ENCODE data around the gene LTBR. TPM values are rescaled to one million over a fixed set of nuclear protein-coding genes. Genes with fewer than 3 reads are reported as not detected.

Gene LTBR
- polyA plus RNA-seq, 2 of the 4 experiments (the other 2 are of a cell fraction): 57.3 to 110 TPM

DNA sequence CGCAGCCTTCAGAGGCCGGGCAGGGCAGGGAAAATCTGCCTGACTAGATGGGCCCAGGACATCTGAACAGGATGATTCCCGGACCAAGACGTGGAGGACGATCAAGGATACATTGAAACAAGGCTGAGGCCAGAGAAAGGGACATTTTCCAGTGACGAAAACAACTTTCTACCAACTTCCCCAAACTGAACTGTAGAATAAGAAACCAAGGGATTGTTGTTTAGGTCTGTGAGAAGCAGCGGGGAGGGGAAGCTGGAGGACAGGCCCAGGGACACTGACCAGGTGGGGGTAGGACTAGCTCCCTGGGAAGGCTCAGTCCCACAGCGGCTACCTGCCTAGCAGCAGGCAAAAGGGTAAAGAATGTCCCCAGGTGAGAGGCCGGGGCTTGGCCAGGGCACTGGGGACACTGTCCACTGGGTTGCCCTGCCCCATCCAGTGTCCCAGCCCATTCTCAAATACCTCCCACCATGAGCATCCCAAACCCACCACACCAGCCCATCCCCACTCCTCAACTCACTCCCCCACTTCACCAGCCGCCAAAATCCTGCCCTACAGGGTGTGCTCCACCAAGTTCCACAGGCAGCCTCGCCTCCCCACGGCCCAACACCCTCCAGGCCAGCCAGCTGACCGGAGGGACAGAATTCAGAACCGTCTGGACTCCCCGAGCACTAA is 43.1 kb upstream of the LTBR start:
- Histone ChIP-seq H3K4me2 (peak overlapping the region; percentile 92), H3K9me3 (no peaks in the 10 kb centered on the region), H3K4me3 (peak overlapping the region; percentile 91), H3K27ac (peak overlapping the region; percentile 95 to 98), H3K4me1 (peaks cover 67% of the 10 kb centered on the region)
- ATAC-seq: no peak
- no peak for FAIRE-seq
- ChIA-PET CTCF (interaction anchor here (1.2 to 29.7 kb wide), 4 partner anchors 14 to 40 kb away, joined by 4 to 705 read pairs (median 15); partner anchors contain the start of gene SCNN1A), POLR2A (interaction anchor here (1.1 to 10.1 kb wide), 5 partner anchors 22 to 129 kb away, joined by 4 to 141 read pairs (median 20); partner anchors contain the start of genes LTBR, SCNN1A and VAMP1)
- under 1% methylated on average over 15 of the region's 15 CpGs for WGBS (ENCODE audit: missing lambda C conversion rate)
- DNase-seq (ENCODE audit: low read depth in 1 of 2, low spot score in 1 of 2): no peak
- TF ChIP-seq PBX3 (IDR thresholded peaks at IDR 0.05) (peak; percentile 3; the same call in 1 of the 2 replicates), CEBPB (IDR thresholded peaks at IDR 0.05) (no peak)

DNA sequence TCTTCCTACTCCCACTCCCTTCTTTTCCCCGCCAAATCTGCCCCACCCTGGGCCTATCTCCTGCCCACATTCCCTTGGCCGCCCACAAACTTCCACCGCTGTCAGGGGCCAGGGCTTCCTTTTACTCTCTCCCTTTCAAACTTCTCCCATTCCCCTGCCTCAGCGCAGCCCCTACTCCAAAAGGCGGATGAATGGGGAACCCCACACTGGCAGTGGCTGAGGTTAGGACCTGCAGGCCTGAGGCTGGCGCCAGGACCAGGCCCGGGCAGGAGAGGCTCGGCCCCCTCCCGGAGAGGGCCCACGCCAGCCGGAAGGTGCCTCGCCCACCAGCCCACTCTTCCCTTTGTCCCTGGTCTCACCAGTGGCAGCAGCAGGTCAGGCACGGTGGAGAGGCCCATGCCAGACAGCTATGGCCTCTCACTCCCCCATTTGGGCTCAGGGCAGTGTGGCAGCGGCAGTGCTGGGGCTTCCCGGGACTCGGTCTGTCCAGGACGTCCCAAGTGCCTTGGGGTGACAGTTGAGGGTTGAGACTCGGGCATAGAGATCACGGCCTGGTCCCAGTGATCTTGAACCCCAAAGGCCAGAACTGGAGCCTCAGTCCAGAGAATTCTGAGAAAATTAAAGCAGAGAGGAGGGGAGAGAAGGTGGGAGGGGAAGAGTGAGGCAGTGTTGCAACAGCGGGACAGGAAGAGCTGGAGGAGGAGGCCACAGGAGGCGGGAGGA is 42.4 kb upstream of the LTBR start, which contains the start of gene TNFRSF1A:
TNFRSF1A (minus strand) TSS at position 660 of the 723 bp plus-strand sequence; CDS start at position 398, 262 bp downstream.
- FAIRE-seq (no peak), ATAC-seq (peak; percentile 60 to 62), DNase-seq (ENCODE audit: low read depth in 1 of 2, low spot score in 1 of 2) (peak; percentile 84 to 91)
- ChIA-PET POLR2A (interaction anchor here (0.6 to 10.1 kb wide), 7 partner anchors 9 to 193 kb away, joined by 3 to 141 read pairs (median 5); partner anchors contain the start of genes GAPDH, LTBR, SCNN1A and VAMP1), CTCF (interaction anchor here (0.6 to 29.7 kb wide), 8 partner anchors 9 to 198 kb away, joined by 3 to 705 read pairs (median 5); partner anchors contain the start of gene SCNN1A)
- WGBS (ENCODE audit: missing lambda C conversion rate): 1% methylated on average over 15 of the region's 21 CpGs
- Histone ChIP-seq H3K9me3 (no peaks in the 10 kb centered on the region), H3K4me2 (peak within 1 kb of the TSS; percentile 92), H3K4me3 (peak within 1 kb of the TSS; percentile 91), H3K4me1 (peaks cover 72% of the 10 kb centered on the region), H3K27ac (peak within 1 kb of the TSS; percentile 95 to 98)
- TF ChIP-seq HOXB5 (CRISPR knock-in tag; IDR thresholded peaks at IDR 0.05) (no peak), CTCF (IDR thresholded peaks at IDR 0.05) (no peak), MYC (IDR thresholded peaks at IDR 0.05; ENCODE audit: borderline replicate concordance, low read length) (no peak), PBX3 (IDR thresholded peaks at IDR 0.05) (no peak), CBX8 (IDR thresholded peaks at IDR 0.05) (no peak), PHF8 (IDR thresholded peaks at IDR 0.05; ENCODE audit: borderline replicate concordance, low read depth) (peak; percentile 52), JUNB (IDR thresholded peaks at IDR 0.05) (no peak), HEYL (CRISPR knock-in tag; IDR thresholded peaks at IDR 0.05) (no peak), NPAS2 (CRISPR knock-in tag; IDR thresholded peaks at IDR 0.05; ENCODE audit: borderline replicate concordance) (no peak), FOXS1 (CRISPR knock-in tag; IDR thresholded peaks at IDR 0.05) (no peak), RNF2 (IDR thresholded peaks at IDR 0.05; ENCODE audit: borderline replicate concordance, low read depth) (no peak), NR3C1 (IDR thresholded peaks at IDR 0.05) (no peak), HES2 (IDR thresholded peaks at IDR 0.05) (no peak), GATA3 (IDR thresholded peaks at IDR 0.05; ENCODE audit: borderline replicate concordance) (no peak), HMGXB4 (CRISPR knock-in tag; IDR thresholded peaks at IDR 0.05; ENCODE audit: borderline replicate concordance) (no peak), TP53 (CRISPR knock-in tag; IDR thresholded peaks at IDR 0.05) (no peak), POLR2A (IDR thresholded peaks at IDR 0.05; ENCODE audit: low read length) (peak; percentile 58), REST (IDR thresholded peaks at IDR 0.05) (no peak)
- TF ChIP-seq, protein P1, sequence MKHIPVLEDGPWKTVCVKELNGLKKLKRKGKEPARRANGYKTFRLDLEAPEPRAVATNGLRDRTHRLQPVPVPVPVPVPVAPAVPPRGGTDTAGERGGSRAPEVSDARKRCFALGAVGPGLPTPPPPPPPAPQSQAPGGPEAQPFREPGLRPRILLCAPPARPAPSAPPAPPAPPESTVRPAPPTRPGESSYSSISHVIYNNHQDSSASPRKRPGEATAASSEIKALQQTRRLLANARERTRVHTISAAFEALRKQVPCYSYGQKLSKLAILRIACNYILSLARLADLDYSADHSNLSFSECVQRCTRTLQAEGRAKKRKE (CRISPR knock-in tag; IDR thresholded peaks at IDR 0.05; ENCODE audit: low read depth): no peak
- TF ChIP-seq, protein P2, sequence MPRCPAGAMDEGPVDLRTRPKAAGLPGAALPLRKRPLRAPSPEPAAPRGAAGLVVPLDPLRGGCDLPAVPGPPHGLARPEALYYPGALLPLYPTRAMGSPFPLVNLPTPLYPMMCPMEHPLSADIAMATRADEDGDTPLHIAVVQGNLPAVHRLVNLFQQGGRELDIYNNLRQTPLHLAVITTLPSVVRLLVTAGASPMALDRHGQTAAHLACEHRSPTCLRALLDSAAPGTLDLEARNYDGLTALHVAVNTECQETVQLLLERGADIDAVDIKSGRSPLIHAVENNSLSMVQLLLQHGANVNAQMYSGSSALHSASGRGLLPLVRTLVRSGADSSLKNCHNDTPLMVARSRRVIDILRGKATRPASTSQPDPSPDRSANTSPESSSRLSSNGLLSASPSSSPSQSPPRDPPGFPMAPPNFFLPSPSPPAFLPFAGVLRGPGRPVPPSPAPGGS (IDR thresholded peaks at IDR 0.05): peak; percentile 82; the same call in 1 of the 3 replicates

All from A549 (cell line).